NCI-H510A (cell line): ENCODE results near the gene GBA2.

Source experiments
- DNase-seq: peaks from one replicate; lab custom pipeline; 2025; lab: John Stamatoyannopoulos, UW

GBA2 gene

GRCh38 chr9:35714579-35715252 lies 34.3 kb downstream of the GBA2 start:
- no peak for DNase-seq

GRCh38 chr9:35714123-35714522 lies 34.9 kb downstream of the GBA2 start:
- DNase-seq: no peak

DNA sequence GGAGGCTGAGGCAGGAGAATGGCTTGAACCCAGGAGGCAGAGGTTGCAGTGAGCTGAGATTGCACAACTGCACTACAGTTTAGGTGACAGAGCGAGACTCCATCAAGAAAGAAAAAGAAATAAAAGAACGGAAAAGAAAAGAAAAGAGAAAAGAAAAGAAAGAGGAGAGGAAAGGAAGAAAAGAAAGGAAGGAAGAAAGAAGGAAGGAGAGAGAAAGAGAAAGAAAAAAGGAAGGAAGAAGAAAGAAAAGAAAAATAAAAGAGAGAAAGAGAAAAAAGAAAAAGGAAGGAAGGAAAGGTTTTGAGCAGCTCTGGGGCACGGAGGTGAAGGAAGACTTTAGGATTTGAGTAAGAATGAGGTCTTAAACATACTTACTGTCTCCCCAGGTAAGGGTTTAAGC lies 35.5 kb downstream of the GBA2 start:
- no peak for DNase-seq

DNA sequence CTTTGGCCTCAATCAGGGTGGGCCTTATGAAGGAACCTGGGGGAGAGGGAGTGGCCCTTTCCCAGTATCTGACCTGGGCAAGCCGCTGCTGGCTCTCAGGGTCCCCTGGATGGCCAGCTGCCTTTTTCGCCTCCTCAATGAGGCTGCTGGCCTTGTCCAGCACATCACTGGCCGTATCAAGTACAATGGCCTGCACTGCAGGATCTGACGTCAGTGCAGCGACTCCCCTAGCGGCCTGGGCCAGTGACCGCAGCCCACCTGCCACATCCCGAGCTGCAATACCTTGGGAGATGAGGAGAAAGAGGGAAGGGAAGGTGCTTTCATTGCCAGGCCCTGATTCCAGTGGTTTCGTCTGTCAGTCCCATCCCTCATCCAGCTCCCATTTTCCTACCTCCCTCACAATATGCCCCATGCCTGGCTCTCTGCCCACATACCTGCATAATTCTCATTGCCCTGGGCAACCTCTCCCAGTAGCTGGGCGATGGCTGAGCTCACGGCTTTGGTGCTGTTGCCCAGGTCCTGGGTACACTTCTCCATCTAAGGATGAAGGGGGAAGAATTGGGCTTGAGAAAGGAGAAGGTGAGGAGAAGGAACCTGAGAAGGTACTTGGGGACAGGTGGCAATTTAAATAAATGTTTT lies 36.1 kb downstream of the GBA2 start:
- no peak for DNase-seq

- DNase-seq: no peak
Measured at GRCh38 chr9:35711501-35712428, 37.3 kb downstream of the GBA2 start.

- no peak for DNase-seq
Measured at GRCh38 chr9:35710818-35711500, 38.1 kb downstream of the GBA2 start.

GRCh38 chr9:35708146-35708545 lies 40.9 kb downstream of the GBA2 start:
- DNase-seq: no peak

DNA sequence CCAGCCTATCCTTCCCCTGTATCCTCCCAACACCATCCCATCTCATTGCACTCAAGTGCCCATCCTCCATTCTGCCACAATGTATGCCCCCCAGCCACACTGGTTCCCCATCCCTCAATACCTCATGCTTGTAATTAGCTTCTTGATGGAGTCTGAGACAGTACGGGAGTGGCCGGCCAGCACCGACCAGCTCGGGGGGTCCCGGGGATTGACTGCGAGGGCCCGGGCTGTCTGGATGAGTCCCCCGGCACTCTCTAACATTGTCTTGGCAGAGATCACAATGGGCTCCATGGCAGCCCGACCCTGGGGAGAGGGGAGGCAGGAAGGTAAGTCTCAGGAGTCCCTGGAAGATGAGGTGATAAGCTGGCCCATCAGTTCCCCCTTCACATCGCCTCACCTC lies 42.1 kb downstream of the GBA2 start:
- DNase-seq: no peak

DNA sequence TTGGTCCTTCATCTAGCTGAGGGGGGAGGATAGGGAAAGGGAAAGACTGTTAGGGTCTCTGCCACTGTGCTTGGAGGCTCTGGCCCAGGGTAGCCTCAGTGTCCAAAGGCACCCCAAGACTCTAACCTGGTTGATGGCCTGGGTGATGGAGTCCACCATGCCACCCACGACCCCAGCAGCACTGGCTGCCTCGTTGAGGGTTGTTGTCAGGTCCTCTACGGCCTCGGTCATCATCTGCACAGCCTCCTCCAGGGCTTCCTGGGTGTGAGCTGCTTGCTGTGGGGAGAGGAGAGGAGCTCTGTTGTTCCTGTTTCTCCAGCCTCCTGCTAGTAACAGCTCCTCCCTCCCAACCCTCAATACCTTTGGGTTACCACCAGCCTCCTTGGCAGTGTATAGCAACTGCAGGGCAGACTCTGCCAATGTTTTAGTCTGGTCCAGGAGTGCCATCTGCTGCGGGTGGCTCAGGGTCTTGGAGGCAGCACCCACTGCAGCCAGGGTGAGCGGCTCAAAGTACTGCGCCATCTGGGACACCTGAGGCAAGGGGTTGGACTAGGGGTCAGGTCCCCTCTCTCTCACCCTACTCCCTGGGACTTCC lies 43.1 kb downstream of the GBA2 start:
- DNase-seq: no peak

- DNase-seq: no peak
Measured at GRCh38 chr9:35705372-35705771, 43.7 kb downstream of the GBA2 start.

DNA sequence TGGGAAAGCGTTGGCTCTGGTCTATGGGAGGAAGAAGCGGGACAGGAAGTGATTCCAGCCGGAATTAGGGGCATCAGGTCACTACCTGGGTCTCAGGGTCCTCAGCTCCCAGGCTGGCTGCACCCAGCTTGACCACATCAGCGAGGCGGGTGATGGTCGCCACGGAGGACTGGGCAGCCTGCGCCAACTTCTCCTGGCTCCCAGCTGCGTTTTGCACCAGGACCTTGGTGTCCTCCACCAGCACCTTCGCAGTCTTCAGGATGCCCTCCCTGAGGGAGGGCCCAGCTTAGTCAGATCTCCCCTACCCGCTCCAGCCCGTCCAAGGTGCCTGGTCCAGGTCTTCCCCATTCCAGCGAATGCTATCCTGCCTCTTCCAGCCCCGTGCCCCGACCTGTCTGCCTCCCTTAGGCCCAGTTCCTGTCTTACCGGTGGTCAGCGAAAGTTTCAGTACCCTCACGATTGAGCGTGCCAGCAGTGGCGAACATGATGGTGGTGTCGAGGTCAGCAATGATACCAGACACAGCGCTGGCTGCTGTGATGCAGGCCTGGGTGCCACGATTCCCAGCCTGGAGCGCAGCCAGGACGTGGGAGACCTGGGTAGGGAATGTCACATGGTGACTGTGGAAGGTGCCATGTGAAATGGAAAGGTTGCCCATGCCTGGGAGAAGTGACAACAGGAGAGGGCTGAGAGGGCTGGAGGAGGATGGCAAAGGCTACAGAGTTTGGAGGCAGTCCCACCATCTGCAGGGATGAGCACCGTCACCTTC lies 44.9 kb downstream of the GBA2 start:
- DNase-seq: no peak

- DNase-seq: no peak
Measured at GRCh38 chr9:35702696-35703095, 46.3 kb downstream of the GBA2 start.

GRCh38 chr9:35700942-35701341 lies 48.1 kb downstream of the GBA2 start:
- no peak for DNase-seq

DNA sequence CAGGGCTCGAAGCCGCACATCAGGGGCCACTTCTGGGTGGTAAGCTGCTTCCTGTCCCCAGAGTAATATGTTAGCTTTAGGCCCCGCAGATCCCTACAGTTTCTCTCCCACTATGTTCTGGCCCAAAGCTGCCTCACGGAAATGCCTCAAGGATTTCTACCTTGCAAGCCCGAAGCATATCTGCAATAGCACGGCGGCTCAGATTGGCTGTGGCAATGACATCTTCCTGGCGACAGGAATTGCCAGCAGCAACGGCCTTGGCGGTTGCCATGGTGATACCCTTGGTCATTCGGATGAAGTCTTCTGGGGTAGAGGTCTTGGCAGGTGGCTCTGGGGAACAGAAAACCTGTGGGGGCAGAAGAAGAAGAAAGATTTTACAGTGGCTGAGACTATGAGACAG lies 49.0 kb downstream of the GBA2 start:
- no peak for DNase-seq

- no peak for DNase-seq
Measured at GRCh38 chr9:35698231-35698630, 50.8 kb downstream of the GBA2 start.

GRCh38 chr9:35697486-35697885 lies 51.5 kb downstream of the GBA2 start:
- no peak for DNase-seq

GRCh38 chr9:35696520-35697215 lies 52.4 kb downstream of the GBA2 start:
- DNase-seq: no peak

- no peak for DNase-seq
Measured at GRCh38 chr9:35695943-35696401, 53.1 kb downstream of the GBA2 start.

- DNase-seq: no peak
Measured at GRCh38 chr9:35691757-35692301, 57.2 kb downstream of the GBA2 start.

GRCh38 chr9:35691334-35691650 lies 57.7 kb downstream of the GBA2 start:
- DNase-seq: no peak
